SU-DHL-6 (cell line): ENCODE measurements around the gene TYW1B.
"Not testable (repeated sequence)": the region's sequence is repeated elsewhere in the genome, so short reads cannot be mapped to it uniquely, and the experiment has no call there.

ENCODE experiments used
- EZH2phosphoT487 ChIP-seq: fragments of 200-600 bp; sonication (generic), shearing (Covaris generic); conservative IDR thresholded peaks from 2 replicates; pipeline ENCODE4 v1.6.1; 2018; ENCODE audit warnings: mild to moderate bottlenecking, antibody characterized with exemption, low read length, moderate library complexity, mixed read lengths
- TF ChIP-seq, protein P1 (sequence below): fragments of 200-600 bp; sonication (generic); IDR thresholded peaks from one replicate; pipeline ENCODE4 v1.5.1; 2017; ENCODE audit warnings: antibody characterized with exemption, mild to moderate bottlenecking, low read length, moderate library complexity; ENCODE audit not compliant: insufficient read depth, poor library complexity, severe bottlenecking

DNA sequence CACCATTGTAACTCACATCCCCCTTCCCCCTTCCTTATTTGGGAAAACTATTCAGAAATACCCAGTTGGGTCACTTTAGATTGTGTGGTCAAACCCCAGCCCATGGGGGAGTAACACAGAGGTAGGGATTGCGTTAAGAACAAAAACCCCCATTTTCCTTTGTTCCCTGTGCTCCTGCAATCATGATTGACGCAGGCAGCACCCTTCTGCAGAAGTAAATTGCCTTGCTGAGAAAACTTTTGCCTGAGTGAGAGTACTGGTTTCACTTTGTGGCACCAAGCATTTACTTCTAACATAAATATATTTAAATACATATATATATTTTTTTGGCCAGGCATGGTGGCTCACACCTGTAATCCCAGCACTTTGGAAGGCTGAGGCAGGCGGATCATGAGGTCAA lies 266.0 kb downstream of the TYW1B start:
- TF ChIP-seq, protein P1, sequence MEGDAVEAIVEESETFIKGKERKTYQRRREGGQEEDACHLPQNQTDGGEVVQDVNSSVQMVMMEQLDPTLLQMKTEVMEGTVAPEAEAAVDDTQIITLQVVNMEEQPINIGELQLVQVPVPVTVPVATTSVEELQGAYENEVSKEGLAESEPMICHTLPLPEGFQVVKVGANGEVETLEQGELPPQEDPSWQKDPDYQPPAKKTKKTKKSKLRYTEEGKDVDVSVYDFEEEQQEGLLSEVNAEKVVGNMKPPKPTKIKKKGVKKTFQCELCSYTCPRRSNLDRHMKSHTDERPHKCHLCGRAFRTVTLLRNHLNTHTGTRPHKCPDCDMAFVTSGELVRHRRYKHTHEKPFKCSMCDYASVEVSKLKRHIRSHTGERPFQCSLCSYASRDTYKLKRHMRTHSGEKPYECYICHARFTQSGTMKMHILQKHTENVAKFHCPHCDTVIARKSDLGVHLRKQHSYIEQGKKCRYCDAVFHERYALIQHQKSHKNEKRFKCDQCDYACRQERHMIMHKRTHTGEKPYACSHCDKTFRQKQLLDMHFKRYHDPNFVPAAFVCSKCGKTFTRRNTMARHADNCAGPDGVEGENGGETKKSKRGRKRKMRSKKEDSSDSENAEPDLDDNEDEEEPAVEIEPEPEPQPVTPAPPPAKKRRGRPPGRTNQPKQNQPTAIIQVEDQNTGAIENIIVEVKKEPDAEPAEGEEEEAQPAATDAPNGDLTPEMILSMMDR: not testable (repeated sequence)
- not testable (repeated sequence) for TF ChIP-seq EZH2phosphoT487
